NCI-H1930 (cell line): Measurements from ENCODE around the gene SECISBP2L.
"Not testable (repeated sequence)": the region's sequence is repeated elsewhere in the genome, so short reads cannot be mapped to it uniquely, and the experiment has no call there.

ENCODE experiments used
- DNase-seq, 2 experiments: peaks; one replicate each; lab custom pipeline; 2025; lab: John Stamatoyannopoulos, UW

SECISBP2L gene

DNA sequence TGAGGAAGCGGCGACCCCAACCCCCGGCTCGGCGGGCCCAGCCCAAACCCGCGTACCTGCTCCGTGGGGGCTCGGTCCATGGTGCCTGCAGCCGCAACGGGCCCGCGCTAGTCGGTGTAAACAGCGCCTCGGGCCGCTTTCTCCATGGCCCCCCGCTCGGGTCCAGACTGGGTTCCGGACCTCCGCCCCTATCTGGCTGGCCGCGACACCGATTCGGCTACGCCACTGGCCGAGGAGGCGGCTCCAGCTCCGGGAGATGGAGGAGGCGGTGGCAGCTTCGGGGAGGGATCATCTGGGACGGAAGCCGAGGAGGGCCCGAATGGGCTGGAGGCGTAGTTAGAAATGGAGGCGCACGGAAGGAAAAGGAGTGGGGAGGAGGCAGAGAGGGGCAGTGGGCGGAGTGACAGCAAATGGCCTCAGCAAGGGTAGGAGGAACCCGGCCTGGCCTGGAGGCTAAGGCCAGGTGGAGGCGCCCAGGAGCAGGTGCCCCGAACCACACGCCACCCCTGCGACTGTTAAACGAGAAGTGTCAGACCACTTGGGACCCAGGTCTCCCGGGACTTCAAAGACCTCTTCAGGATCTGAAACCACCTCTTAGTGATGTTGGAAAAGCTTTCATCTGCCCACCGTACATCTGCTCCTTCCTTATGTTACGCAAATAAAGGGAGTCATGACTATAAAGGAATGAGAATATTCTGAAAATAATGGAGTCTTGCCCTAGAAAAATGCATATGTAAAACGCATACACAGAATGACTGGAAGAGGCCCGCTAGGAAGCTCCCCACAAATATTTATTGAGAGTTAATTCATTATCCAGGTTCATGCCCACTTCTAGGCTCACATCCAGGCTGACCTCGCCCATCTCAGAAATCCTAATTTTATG is at the start of gene SECISBP2L:
TSS of gene SECISBP2L (minus strand) at position 227 of the 883 bp plus-strand sequence. CDS start at position 80, 147 bp downstream.
- DNase-seq: peak; percentile 81 to 85

GRCh38 chr15:49094923-49095322 is 48.7 kb upstream of the SECISBP2L start:
- no peak for DNase-seq

GRCh38 chr15:49093252-49094105 is 47.2 kb upstream of the SECISBP2L start:
- DNase-seq: no peak

DNA sequence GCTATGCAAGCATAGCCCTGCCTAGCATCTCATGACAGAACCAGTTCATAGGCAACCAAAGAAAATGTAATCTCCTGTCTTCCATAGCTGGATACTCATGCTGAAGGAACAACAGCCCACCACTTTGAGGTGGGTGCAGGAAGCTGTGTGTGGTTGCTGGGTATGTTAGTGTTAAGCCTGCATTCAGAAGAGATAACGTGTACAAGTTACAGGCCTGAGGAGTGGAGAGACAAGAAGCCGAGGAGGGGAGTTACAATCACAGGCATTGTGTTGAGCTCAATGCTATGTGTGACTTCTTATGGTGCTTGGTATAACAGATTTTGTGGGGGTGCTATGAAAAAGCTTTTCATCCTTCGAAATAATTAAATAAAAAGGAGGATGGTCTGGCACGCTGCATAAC is 42.8 kb upstream of the SECISBP2L start:
- DNase-seq: no peak

DNA sequence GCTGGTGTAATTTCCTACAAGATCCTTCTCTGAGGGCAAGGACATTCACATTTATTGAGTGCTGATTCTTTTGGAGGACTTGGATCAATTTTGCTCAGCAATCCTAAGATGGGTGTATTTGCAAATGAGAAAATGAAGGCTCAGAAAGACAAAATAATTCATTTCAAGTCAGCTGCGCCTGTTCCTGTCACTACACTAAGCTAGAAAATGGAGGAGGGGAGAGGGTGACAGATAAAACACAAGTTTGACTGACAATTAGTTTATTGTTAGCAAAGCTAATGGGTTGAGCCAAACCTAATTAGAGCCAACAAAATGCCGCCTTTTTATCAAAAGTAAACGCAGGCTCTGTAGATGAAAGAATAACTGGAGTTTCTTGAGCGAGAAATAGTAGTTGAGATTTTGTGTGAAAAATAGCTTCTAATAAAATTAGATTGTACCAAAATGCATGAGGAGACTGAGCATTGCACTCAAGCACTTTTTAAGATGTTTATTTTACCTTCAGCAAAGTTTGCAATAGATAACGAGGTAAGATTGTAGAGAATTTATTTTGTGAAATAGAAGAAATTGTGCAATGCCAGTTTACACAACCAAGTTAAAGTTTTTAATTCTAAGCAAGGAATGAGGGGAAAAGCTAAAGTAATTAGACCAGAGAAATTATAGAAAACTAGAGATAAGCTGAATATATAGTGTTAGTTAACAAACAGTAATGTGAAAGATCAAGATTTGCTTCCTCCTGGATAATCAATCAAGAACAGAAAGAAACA is 39.6 kb upstream of the SECISBP2L start:
- no peak for DNase-seq

DNA sequence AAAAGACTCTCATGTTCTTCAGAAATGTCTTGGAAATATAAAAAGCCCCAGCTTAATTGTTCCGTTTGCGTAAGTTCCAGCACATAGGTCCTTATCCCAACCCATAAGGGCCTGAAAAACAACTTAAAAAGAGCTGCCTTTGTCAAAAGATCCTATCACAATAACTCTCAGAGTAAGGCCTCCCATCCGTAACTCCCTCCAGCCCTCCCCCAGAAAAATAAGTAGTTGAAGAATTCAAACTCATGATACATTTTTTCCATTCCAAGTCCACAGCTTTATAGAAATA is 38.0 kb upstream of the SECISBP2L start:
- DNase-seq: no peak

GRCh38 chr15:49083401-49084284 is 37.4 kb upstream of the SECISBP2L start:
- no peak for DNase-seq

DNA sequence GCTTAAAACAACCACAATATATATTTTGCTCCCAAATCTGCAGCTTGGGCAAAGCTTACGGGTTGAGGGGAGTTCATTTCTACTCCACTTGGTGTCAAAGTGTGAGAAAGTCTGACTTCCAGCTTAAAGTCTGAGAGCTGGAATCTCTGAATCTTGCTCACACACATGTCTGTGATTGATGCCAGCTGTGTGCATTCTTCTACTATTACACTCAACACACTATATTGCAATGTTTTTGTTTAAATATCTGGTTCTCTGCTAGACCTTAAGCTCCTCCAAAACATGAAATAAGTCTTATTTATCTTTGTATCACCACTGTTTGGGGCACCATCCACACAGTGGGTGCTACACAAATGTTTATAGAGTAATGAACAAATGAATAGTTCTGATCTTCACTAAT is 36.7 kb upstream of the SECISBP2L start:
- no peak for DNase-seq

DNA sequence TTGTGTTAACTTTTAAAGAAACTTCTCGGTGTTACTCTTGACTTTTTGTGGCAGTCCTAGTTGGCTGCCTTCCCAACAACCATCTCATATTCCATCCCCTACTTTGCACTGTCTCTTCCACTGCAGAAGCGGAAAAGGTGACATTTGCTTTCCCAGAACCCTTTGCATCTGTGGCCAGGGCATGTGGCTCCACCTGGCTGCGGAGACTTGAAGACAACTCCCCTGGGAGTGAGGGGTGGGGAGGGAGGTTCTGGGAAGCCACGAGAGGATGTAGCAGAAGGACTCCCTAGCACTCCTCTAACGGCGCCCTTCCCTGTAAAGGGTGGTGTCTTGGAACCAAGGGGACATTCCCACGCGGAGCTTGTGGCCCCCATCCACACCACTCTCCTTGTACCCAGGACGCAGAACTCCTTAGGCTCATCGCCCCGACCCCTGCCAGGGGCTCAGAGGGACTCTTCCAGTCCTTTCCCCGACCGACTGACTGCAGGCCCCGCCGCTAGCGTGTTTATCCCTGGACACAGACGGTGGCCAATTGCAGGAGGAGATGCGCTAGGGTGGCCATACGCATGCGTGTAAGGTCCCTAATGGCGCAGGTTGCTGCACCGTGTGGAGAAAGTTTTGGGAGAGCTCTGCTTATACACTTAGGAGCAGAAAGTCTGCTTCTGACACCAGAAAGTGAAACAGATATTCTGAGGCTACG is 33.2 kb upstream of the SECISBP2L start:
- no peak for DNase-seq

DNA sequence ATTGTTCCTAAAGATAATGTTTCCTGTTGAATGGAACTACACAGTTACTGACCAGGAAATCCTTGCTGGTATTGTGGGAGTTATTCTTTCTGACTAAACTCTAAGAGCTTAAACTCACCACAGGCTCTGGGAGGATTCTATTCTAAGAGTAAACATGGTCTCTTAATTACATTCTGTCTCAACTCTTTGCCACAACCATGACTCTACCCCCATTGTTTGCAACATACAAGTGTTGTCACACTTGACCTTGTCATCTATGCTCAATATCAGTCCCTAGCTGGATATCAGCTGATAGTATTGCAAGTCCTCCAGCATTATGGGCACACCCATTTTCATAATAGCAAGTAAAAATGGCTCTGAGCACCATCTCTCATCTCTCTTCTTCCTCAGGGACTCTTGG is 29.6 kb upstream of the SECISBP2L start:
- DNase-seq: no peak

- not testable (repeated sequence) for DNase-seq
Observed at GRCh38 chr15:49074589-49075287, 28.5 kb upstream of the SECISBP2L start.

GRCh38 chr15:49066372-49066771 is 20.1 kb upstream of the SECISBP2L start:
- no peak for DNase-seq

DNA sequence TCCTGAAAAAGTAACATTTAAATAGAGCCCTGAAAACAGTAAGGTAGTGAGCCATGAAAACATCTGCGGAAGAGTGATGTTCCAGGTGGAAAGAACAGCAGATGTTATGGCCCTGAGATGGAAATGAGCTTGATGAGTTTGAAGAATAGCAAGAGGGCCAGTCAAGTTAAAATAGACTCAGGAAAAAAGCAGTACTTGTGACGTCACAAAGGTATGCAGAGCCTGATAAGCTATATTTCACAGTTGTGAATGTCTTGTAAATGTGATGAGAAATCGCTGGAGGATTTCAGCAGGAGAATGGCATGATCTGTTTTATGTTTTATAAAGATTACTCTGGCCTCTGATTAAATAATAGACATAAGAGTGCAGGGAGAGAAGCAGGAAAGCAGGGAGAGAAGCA is 18.6 kb upstream of the SECISBP2L start:
- no peak for DNase-seq

DNA sequence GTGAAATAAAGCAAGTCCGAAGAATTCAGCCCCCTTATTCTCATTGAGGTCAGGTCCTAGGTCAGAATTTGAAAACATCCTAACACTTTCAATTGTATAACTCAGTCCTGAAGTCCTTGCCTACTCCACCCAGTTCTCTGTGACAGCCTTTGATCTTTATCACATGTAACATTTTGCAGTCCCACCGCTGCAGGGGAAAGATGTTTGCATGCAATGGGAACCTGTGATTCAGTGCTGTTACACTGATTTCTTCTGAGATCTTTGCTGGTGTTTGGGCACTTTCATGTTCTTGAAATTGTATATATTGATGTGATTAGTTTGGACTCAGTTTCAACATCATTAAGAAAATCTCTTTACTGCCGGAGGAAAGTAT is 18.0 kb upstream of the SECISBP2L start:
- no peak for DNase-seq

DNA sequence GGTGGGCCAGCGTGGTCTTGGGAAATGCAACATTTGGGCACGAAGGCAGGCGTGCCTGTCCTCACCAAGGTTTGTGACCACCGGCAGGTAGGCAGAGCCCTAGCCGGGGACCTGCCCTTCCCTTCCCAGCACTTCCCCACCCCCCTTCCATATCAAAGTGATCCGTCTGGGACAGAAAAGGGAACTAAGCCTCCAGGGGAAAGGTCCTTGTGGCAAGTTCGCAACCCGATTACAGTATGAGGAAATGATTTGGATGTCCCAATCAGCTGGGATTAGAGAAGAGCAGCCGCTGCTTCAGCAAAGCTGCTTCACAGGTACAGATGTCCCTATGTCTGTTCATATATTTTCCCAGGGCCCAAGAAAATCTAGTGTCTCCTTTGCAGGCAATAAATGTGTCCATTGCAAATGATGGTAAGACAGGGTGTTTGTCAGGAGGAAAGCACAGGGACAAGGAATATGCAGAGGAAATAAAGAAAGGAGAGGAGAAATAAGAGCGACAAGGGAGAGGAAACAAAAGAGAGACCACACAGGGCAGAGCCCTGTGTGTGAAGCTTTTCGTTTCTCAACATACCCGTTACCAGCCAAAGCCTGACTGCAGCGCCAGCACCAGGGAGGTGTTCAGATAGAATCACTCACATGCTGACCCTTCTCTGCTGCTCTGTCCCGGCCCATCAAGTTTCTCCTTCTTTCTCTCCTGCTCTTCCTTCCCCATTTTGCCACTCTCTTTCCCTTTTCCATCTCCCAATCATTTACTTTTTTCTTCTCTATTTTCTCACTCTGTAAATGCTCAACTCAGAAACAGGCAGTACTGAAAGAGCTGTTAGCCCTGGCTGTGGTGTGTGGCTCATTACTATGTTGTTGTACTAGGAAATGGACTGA is 17.4 kb upstream of the SECISBP2L start:
- no peak for DNase-seq

DNA sequence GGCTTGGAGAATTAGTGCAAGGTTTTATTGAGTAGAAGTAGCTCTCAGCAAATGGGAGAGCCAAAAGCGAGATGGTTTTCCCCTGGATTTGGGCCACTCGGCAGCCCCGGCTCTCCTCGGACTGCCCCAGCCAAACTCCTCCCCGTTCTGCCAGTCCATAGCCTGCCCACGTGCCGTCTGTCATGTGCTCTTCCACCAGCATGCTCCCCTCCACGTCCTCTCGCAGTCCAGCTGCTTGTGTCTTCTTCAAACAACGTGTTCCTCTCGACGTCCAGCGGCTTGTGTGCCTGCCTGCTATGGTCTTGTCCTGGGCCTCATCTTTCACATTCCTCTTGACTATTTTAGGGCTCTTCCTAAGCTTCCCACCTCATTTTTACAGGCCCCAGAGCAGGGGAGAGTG is 16.7 kb upstream of the SECISBP2L start:
- DNase-seq: no peak

DNA sequence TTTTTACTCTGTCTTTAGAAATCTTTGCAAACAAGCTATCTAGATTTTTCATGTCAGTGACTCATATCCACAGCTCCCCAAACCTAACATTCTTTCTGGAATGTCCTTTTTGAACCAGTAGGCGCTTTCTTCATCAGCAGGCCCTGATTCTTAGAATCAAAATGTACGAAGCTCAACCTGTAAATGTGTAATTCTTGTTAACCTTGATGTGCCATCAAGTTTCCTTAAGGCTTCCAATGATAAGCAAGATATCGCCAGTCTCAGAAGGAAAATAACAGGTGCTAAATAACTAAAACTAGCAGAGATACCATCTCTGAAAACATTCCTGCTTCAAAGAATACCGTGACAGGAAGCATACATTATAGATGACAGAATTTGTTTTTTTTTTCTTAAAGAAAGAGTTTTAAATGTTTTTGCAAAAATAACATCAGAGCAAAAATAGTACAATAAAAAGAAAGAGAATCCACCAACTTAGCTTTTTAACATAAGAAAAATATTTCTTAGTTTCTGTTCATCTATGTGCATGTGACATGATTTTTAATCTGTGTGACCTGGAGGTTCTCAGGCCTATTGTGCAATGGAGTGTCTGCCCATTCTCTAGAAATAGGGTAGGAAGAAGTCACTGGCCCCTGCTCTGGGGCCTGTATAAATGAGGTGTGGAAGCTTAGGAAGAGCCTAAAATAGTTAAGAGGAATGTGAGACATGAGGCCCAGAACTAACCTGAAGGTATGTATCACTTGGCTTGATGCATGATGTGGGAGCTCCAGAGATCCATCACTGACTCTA is 14.7 kb upstream of the SECISBP2L start:
- DNase-seq: no peak

GRCh38 chr15:49059491-49059890 is 13.2 kb upstream of the SECISBP2L start:
- no peak for DNase-seq
